ENCODE measurements around the gene CERS6.
A peak's percentile ranks its signal among the peaks of the same experiment; 100 is the strongest.
"Not testable (repeated sequence)": the region's sequence is repeated elsewhere in the genome, so short reads cannot be mapped to it uniquely, and the experiment has no call there.

CERS6 gene

GRCh38 chr2:168494190-168494711 is 38.2 kb downstream of the CERS6 start:
- H3K27ac ChIP-seq = no peak overlapping the region
- peak; percentile 23 for TF ChIP-seq CTCF (conservative IDR thresholded peaks at IDR 0.05)
- no peak for TF ChIP-seq ZFX (IDR thresholded peaks at IDR 0.05)

GRCh38 chr2:168495524-168495923 is 39.5 kb downstream of the CERS6 start:
- no peak for TF ChIP-seq CTCF (conservative IDR thresholded peaks at IDR 0.05)
- no peak for TF ChIP-seq ZFX (IDR thresholded peaks at IDR 0.05)
- no peak overlapping the region for H3K27ac ChIP-seq

GRCh38 chr2:168496906-168497305 is 40.8 kb downstream of the CERS6 start:
- no peak overlapping the region for H3K27ac ChIP-seq
- TF ChIP-seq ZFX (IDR thresholded peaks at IDR 0.05) = no peak
- TF ChIP-seq CTCF (conservative IDR thresholded peaks at IDR 0.05) = no peak

- TF ChIP-seq ZFX (IDR thresholded peaks at IDR 0.05) (no peak), CTCF (conservative IDR thresholded peaks at IDR 0.05) (no peak)
- no peak overlapping the region for H3K27ac ChIP-seq
These were observed 43.4 kb downstream of the CERS6 start for GRCh38 chr2:168499500-168499899.

GRCh38 chr2:168500516-168500915 is 44.4 kb downstream of the CERS6 start:
- no peak overlapping the region for H3K27ac ChIP-seq
- no peak for TF ChIP-seq CTCF (conservative IDR thresholded peaks at IDR 0.05)
- TF ChIP-seq ZFX (IDR thresholded peaks at IDR 0.05) = no peak

- TF ChIP-seq ZFX (IDR thresholded peaks at IDR 0.05) (no peak), CTCF (conservative IDR thresholded peaks at IDR 0.05) (no peak)
- no peak overlapping the region for H3K27ac ChIP-seq
These were observed 45.5 kb downstream of the CERS6 start for GRCh38 chr2:168501466-168502065.

- H3K27ac ChIP-seq = not testable (repeated sequence)
These were observed 46.8 kb downstream of the CERS6 start for GRCh38 chr2:168502852-168503251.

GRCh38 chr2:168503901-168504300 is 47.8 kb downstream of the CERS6 start:
- no peak overlapping the region for H3K27ac ChIP-seq
- TF ChIP-seq CTCF (conservative IDR thresholded peaks at IDR 0.05) (no peak), ZFX (IDR thresholded peaks at IDR 0.05) (no peak)
